ENCODE results near the gene RGS6. TPM values are rescaled to one million over a fixed set of nuclear protein-coding genes. Genes with fewer than 3 reads are reported as not detected.

The RGS6 gene
- polyA plus RNA-seq, 3 donors = not detected

GRCh38 chr14:72401632-72402376 is 469.6 kb downstream of the RGS6 start:
- TF ChIP-seq CTCF (IDR thresholded peaks at IDR 0.05) = no peak
- Mint-ChIP-seq H3K36me3 (no peaks in the 10 kb centered on the region), H3K4me1 (peaks cover 5% of the 10 kb centered on the region), H3K9me3 (peaks cover 0 to 7% (median 4%) of the 10 kb centered on the region in 7 donors), H3K4me3 (no peak overlapping the region), H3K27ac (no peak overlapping the region), H3K27me3 (ENCODE audit: low read depth in 3 of 3) (peaks cover 3 to 11% (median 11%) of the 10 kb centered on the region in 3 donors)
- Histone ChIP-seq H3K27me3 (ENCODE audit: control insufficient read depth in 2 of 2, insufficient read depth in 2 of 2, low read length in 2 of 2) (peaks cover 3% of the 10 kb centered on the region in 2 donors), H3K9me3 (replicated peaks in 1 of 2; ENCODE audit: control insufficient read depth in 1 of 2, insufficient read depth in 1 of 2, low read length in 2 of 2) (no peaks in the 10 kb centered on the region), H3K9ac (ENCODE audit: insufficient read depth, low read length, poor library complexity, severe bottlenecking) (no peak overlapping the region), H3K79me2 (ENCODE audit: insufficient read depth, low read length) (no peaks in the 10 kb centered on the region), H2AFZ (ENCODE audit: insufficient read depth, low read depth, low read length, poor library complexity, severe bottlenecking) (no peak overlapping the region), H3K4me1 (ENCODE audit: control insufficient read depth in 1 of 2, insufficient read depth in 2 of 2, low read length in 2 of 2) (no peaks in the 10 kb centered on the region), H4K20me1 (ENCODE audit: insufficient read depth, low read length) (no peaks in the 10 kb centered on the region), H3K4me2 (replicated peaks; ENCODE audit: extremely low read depth, low read length, poor library complexity, severe bottlenecking) (no peak overlapping the region), H3K27ac (ENCODE audit: low read depth in 1 of 2, low read length in 2 of 2) (no peak overlapping the region), H3K36me3 (replicated peaks in 1 of 2; ENCODE audit: control insufficient read depth in 1 of 2, insufficient read depth in 2 of 2, low read length in 2 of 2) (no peaks in the 10 kb centered on the region), H3K4me3 (replicated peaks in 1 of 3; ENCODE audit: low read depth in 2 of 3, low read length in 3 of 3) (no peak overlapping the region)
- WGBS (ENCODE audit: insufficient coverage) = 3% methylated on average over 5 of the region's 8 CpGs
- intact Hi-C loops (cut with micrococcal nuclease) = no loop called here
- no peak for DNase-seq

GRCh38 chr14:72402377-72402772 is 470.1 kb downstream of the RGS6 start:
- H2AFZ ChIP-seq (ENCODE audit: insufficient read depth, low read depth, low read length, poor library complexity, severe bottlenecking) = no peak overlapping the region
- no peaks in the 10 kb centered on the region for H3K36me3 Mint-ChIP-seq
- TF ChIP-seq CTCF (IDR thresholded peaks at IDR 0.05) = no peak
- H3K4me3 ChIP-seq (replicated peaks in 1 of 3; ENCODE audit: low read depth in 2 of 3, low read length in 3 of 3) = no peak overlapping the region
- intact Hi-C loops (cut with micrococcal nuclease) = no loop called here
- H3K9ac ChIP-seq (ENCODE audit: insufficient read depth, low read length, poor library complexity, severe bottlenecking) = no peak overlapping the region
- H3K36me3 ChIP-seq (replicated peaks in 1 of 2; ENCODE audit: control insufficient read depth in 1 of 2, insufficient read depth in 2 of 2, low read length in 2 of 2) = no peaks in the 10 kb centered on the region
- H3K27me3 Mint-ChIP-seq (ENCODE audit: low read depth in 3 of 3) = peaks cover 3 to 11% (median 11%) of the 10 kb centered on the region in 3 donors
- H3K4me1 ChIP-seq (ENCODE audit: control insufficient read depth in 1 of 2, insufficient read depth in 2 of 2, low read length in 2 of 2) = no peaks in the 10 kb centered on the region
- no peak for DNase-seq
- H3K79me2 ChIP-seq (ENCODE audit: insufficient read depth, low read length) = no peaks in the 10 kb centered on the region
- peaks cover 5% of the 10 kb centered on the region for H3K4me1 Mint-ChIP-seq
- H3K4me3 Mint-ChIP-seq = no peak overlapping the region
- no peaks in the 10 kb centered on the region for H4K20me1 ChIP-seq (ENCODE audit: insufficient read depth, low read length)
- WGBS (ENCODE audit: insufficient coverage) = no CpG with 5 or more reads among the region's 3 CpGs
- H3K9me3 ChIP-seq (replicated peaks in 1 of 2; ENCODE audit: control insufficient read depth in 1 of 2, insufficient read depth in 1 of 2, low read length in 2 of 2) = no peaks in the 10 kb centered on the region
- no peak overlapping the region for H3K27ac ChIP-seq (ENCODE audit: low read depth in 1 of 2, low read length in 2 of 2)
- no peak overlapping the region for H3K4me2 ChIP-seq (replicated peaks; ENCODE audit: extremely low read depth, low read length, poor library complexity, severe bottlenecking)
- peaks cover 0 to 6% (median 4%) of the 10 kb centered on the region in 7 donors for H3K9me3 Mint-ChIP-seq
- no peak overlapping the region for H3K27ac Mint-ChIP-seq
- peaks cover 3% of the 10 kb centered on the region in 2 donors for H3K27me3 ChIP-seq (ENCODE audit: control insufficient read depth in 2 of 2, insufficient read depth in 2 of 2, low read length in 2 of 2)
